ENCODE data around the gene NCOA4.
"Not testable (repeated sequence)": the region's sequence is repeated elsewhere in the genome, so short reads cannot be mapped to it uniquely, and the experiment has no call there.

The NCOA4 gene

DNA sequence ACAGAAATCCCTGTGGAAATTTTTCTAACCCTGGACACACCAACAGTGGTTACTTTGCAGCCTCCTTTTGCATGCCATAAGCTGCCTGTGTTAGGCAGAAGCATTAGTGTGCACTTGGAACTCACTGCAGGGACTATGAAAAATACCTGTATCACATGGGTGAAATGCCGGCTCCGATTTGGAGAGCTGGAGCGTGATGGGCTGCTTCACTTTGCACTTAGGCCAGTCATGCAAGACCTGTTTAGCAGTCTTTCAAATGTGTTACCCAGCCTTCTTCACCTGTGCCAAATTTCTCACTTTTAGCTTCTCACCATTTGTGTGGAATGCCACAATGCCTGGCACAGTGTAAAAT lies 11.3 kb downstream of the NCOA4 start:
- DNase-seq, result no peak

DNA sequence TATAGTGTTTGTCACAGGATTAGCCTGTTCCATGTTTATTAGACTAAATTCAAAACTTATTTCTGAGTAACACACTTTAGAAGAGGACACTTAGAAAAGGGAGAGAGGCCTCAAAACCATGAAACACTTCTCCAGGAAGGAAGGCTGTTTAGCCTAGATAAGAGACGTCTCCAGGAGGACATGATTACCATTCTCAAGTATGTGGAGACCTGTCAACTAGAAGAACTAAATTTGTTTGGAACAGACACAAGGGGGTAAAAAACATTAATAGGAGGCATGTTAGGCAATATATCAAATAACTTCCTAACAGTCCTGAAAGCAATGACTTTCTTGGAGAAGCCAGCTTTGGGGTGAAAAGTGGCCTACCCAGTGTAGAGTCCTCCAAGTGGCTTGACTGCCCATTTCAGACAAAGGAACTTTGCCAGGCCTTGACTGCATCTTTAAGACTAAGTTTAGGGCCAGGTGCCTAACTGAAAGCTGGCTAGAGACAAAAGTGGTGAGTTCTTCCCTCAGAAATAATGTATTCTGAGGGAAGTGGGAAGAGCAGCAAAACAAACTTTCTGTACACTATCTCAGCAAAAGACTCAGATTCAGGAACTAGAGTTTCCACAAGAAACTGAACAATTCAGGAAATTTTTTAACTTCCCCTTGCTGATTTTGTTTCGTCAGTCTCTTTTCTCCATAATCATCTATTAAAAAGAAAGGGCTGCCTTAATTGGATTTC lies 11.8 kb downstream of the NCOA4 start:
- no peak for DNase-seq

DNA sequence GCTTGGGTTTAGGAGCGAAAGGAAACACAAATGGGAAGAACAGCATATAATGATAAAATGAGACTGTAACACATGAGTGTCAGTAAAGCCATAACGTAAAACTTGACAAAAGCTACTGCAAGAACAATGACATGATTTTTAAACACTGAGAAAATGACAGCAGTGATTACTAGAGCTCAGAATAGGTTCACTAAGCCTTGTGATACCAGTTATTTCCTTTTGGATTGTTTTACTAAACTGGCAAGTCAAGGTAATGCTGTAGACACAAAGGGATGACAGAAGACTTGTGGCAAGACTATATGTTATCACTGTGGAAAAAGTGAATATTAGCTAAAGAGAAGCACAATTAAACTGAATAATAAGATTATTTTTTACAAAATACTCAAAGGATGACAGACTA lies 12.7 kb downstream of the NCOA4 start:
- DNase-seq, result no peak

DNA sequence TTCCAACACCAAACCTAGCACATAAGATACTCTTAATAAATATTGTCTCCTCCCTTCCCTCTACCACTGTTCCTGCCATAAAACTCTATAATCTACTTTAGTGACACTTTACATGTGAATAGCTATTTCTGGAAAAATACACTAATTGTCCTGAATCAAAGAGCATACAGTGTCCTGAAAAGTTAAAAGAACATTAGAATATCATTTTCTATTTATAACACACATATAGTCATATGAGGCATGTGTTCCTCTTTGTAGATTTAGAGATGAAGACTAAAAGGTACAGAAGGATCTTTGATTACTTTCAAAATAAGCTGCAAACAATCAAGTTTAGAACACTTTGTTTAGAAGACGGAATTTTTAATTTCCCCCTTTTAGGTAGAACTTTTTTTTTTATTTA lies 13.6 kb downstream of the NCOA4 start:
- DNase-seq, result no peak

DNA sequence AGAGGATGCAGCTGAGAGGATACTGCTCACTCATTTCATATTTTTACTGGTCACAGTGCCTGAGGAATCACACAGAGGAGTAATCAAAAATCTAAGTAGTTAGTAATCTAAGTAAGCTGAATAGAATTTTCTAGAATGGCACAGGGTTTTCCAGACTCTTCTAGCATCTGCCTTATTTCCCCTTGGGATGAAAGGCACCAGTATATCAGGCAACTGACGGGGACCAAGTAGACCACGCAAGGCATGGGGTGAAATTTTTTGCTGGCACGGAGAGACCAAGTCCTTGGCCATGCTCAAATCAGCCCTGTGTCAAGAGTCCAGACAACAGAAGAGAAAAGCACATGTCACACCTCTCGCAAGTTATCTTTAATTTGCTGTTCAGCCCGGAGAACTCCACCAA lies 14.2 kb downstream of the NCOA4 start:
- no peak for DNase-seq

DNA sequence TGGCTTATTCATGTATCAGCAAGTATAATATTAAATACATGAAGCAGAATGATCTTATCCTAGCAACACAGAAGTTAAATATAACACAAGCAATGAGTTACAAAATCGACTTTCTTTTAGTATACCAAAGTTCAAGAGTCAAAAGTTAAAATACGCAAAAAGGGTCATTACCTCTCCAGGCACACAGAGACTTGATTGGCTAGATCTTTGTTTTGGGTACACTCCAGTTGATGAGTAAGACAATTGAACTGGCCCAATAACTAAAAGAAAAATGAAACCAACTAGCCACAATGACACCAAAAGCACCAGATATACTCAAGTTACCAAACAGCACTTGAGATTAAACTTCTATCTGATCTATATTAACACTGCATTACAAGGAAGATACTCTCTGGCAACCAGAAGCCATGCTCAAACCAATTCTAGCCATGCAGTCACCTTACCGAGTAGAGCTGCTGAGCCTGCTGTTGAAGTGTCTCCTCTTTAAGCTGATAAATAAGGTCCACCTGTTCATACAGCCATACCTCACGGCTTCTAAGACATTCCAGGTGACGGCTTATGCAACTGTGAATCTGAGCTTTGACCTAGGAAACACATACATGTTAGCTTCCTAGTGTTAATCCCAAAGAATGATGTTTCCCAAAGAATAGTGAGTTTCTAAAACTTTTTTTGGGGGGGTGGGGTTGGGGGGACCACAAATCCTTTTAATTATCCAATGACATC lies 15.6 kb downstream of the NCOA4 start:
- DNase-seq, result no peak

DNA sequence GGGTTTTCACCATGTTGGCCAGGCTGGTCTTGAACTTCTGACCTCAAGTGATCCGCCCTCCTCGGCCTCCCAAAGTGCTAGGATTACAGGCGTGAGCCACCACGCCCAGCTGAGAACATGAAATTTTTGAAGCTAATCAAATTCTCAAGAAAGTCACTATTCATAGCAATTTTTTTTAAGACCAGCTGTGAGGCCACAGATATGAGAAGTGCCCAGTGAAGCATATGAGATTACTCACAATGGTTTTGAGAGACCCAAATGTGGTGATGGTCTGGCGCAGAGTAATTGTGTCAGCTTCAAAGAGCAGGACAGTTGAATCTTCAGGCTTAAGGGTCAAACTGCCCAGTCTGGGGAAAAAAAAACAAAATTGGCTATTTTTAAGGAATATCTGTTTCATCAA lies 16.2 kb downstream of the NCOA4 start:
- DNase-seq, result no peak

DNA sequence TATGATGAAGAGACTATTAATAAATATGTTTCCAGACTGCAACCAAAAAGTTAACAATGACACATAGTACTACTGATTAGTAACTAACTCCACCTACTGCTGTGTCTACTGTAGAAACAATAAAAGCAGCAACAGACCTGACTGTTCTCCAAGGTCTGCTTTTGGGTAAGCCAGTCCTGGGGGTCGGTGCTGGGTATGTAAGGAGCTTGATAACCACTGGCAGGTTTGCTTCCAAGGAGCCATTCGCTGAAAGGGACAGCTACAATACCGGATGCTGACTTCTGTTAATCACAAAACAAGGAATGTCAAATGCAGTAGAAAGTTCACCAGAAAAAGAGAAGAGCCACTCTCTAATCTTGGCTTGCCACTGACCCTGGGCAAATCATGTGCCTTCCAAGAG lies 17.7 kb downstream of the NCOA4 start:
- DNase-seq, result no peak

DNA sequence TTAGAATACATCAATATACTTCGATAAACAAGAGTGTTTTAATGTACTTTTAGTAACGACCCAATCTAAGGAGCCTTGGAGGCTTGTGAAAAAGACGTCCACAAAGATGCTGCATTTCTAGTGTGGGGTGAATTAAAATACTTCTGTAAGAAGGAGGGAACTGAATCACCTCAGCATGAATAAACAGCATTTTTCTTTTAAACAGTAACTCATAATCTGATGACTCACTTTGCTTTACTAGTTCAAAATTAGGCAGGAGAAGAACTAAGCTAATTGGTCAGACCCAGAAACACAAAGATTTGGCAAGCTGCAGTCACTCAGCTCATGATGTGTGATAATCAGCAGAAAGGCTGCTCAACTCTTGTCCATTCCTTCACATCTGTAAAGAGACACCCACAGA lies 24.2 kb downstream of the NCOA4 start:
- no peak for DNase-seq

DNA sequence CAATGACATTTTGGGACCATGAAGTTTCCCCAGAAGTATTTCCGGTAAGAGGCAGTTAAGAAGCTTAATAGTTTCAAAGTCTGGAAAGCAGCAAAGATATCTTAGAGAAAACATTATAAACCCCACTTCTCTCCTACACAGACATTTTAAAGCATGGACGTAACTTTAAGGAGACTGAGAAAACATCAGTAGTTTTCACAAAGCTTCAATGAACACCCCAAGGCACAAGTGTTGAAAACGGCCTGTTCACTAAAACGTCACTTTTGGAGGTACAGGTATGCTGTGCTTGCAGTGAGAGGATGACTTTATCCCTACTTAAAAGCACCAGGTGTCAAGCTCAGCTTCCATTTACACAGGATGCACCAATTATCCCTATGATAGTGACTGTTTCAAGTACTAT lies 25.0 kb downstream of the NCOA4 start:
- DNase-seq, result no peak

DNA sequence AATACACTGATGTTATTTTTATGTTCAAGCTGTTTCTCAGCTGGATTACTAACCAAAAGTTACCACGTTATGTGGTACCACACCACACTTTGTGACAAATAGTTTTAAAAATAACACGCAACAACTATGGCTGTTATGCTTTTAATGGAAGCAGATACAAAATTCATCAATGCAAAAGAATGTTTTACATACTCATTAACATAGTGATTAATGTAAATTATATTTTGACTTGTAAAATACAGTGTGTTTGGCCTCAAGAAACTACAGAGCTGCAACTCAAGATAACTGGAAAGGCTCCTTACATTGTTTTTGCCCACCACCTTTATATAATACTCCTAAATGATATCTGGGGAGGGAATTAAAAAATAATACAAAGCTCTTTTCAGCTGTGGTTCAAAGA lies 25.5 kb downstream of the NCOA4 start:
- DNase-seq, result no peak

DNA sequence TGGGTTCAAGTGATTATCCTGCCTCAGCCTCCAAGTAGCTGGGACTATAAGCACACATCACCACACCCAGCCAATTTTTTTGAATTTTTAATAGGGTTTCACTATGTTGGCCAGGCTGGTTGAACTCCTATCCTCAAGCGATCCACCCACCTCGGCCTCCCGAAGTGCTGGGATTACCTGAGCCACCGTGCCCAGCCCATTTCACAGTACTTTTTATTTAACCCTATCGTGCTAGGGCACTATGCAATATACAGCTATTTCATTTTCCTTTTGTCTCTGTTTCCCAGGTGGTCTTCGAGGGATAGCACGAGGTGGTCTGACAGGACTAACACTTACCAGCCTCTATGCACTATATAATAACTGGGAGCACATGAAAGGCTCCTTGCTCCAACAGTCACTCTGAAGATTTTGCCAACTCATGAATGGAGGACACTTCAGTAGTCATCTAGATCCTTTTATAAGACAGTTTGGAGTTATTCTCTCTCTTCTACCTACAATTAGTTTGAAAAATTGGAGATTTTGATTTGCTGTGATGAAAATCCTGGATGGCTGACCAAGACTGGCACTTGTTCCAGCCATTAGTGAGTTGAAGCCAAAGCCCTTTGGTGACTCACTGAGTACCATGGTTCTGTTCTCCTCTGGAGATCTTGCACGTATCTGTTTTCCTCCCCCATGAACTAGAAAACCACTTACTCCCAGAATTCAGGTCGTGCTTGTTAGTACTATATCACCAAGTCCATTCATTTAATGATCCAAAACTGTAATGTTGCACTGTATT lies 27.3 kb downstream of the NCOA4 start:
- DNase-seq, result no peak

DNA sequence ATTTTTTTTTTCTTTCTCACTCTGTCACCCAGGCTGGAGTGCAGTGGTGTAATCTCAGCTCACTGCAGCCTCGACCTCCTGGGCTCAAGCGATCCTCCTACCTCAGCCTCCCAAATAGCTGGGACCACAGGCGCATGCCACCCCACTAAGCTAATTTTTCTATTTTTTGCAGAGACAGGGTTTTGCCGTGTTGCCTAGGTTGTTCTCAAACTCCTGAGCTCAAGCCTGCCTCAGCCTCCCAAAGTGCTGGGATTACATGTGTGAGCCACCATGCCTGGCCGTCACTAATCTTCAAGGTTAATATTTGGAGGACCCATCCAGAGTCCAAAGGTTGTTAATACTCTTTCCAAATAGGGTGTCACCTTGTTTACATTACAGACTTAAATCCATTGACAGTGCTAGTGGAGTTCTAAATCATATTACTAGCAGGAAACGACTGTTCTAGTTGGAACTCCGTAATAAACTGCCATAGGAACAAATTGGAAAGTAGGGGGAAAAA lies 28.2 kb downstream of the NCOA4 start:
- not testable (repeated sequence) for DNase-seq

DNA sequence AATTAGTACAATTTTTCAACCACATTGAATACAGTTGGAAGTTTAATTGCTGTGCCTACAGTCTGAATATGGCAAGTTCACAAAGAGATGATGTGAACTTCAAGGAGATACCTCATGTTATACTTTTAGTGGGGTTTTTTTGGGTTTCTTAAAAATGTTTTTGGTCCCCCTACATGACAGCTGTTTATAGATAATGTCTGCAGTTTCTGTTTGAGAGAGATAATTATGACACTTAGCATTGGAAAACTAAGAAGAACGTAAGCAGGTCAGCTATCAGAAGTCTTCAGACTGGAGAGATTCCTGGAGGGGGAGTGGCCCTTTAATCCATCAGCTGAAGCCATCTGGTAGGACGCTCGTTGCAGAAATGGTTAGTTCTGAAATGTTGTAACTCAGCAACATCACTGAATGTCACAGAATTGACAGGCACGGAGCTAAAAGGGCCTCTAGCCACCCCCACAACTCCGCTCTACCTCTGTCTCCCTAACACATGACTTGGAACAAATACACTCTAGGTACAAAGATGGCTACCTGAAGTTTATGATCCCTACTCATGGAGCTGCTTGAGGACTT lies 29.2 kb downstream of the NCOA4 start:
- no peak for DNase-seq

DNA sequence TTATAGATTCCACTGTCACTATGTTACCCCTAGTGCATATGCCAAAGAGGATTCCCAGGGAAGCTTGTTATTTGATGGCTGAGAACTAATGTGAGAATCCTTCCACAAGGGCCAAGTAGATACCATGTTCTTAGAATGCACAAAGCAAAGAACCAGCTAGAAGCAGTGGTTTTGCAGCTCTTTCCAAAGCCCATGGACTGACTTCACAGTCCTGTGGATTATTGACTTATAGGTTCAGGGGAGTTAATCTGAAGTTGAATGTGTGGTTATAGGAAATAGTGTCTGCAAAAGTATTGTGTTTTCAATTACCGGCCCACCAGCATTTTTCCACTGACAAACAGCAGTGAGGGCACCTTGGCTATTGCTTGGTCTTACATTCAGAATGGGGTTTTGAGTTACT lies 29.9 kb downstream of the NCOA4 start:
- DNase-seq, result no peak

DNA sequence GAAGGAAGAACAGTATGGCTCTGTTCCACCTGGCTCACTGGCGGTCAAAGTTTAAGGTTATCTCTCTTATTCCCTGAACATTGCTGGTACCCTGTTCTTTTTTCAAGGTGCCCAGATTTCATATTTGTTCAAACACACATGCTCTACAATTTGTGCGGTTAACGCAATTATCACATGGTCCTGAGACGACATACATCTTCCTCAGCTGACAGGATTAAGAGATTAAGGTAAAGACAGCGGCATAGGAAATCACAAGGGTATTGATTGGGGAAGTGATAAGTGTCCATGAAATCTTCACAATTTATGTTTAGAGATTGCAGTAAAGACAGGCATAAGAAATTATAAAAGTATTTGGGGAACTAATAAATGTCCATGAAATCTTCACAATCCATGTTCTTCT lies 30.5 kb downstream of the NCOA4 start:
- DNase-seq, result not testable (repeated sequence)

DNA sequence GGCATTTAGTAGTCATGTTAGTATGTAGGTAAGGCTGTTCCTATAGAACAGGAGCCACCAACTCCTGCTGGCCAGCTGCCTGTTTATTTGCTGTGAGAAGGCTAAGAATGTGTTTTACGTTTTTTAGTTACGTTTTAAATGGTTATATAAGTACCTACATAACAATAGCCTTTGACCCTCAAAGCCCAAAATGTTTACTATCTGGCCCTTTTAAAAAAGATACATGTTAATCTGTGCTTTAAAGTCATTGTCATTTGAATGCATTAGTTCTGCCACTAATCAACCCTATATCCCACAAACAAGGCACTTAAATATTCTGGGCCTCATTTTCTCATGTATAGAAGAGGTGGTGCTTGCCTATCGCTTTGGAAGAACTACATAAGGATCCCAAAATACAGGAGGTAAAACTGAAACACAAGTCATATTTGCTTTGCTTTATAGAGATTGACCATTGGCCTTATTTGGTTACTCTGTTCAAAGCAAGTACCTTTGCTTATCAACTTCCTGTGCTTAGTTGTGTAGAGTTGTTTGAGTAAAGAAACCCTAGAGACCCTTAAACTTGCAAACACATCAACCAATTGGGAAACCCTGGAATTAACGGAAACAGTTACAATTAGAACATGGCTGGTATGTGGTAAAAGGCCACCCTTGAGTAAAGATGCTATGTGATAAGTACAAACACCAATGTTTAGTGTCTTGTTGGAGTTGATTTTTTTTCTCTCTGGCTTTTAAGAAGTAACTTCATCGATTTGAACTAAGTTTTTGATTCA lies 32.2 kb downstream of the NCOA4 start:
- DNase-seq, result no peak

DNA sequence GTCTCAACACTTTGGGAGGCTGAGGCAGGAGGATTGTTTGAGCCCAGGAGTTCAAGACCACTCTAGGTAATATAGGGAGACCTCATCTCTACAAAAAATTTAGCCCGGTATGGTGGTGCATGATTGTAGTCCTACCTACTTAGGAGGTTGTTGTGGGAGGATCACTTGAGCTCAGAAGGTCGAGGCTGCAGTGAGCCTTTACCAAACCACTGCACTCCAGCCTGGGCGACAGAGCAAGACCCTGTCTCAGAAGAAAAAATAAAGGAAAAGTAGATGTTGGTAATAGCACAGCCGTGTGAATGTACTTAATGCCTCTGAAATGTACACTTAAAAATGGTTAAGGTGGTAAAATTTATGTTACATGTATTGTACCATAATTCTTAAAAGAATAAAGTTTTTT lies 32.9 kb downstream of the NCOA4 start:
- DNase-seq, result no peak

DNA sequence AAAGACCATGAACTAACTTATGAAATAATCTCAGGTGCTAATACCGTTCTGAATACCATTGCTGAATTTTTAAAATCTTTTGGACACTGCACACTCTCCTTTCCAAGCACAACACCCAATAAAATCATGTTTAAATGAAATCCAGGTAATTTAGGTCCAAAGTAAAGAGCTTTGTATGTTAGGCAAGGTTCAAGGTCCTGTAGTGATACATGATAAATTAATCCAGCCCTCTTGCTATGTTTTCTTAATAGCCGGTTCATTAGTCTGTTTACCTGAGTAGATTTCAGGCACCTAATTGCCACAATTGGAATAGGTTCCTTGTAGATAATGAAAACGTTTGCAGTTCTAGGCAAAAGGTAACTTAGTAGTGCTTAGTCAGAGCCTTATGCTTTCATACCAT lies 44.8 kb downstream of the NCOA4 start:
- not testable (repeated sequence) for DNase-seq

DNA sequence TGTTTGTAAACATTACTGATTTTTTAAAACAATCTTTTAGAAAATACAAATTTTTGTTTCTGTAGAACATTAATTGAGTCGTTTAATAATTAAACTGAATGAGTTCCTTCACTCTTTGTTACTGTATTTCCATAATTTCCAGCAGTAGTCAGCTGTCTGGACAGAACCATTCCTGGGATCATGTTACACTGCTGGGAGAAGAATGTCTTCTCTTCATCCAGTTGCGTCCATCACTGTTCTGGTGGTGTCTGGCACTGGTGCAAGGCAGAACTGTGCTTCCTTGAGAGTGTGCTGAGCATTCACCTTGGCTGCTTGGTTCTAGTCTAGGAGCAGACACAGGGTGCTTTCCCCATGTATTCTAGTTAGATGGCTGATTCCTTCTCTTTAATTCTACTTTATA lies 46.0 kb downstream of the NCOA4 start:
- DNase-seq, result not testable (repeated sequence)

DNA sequence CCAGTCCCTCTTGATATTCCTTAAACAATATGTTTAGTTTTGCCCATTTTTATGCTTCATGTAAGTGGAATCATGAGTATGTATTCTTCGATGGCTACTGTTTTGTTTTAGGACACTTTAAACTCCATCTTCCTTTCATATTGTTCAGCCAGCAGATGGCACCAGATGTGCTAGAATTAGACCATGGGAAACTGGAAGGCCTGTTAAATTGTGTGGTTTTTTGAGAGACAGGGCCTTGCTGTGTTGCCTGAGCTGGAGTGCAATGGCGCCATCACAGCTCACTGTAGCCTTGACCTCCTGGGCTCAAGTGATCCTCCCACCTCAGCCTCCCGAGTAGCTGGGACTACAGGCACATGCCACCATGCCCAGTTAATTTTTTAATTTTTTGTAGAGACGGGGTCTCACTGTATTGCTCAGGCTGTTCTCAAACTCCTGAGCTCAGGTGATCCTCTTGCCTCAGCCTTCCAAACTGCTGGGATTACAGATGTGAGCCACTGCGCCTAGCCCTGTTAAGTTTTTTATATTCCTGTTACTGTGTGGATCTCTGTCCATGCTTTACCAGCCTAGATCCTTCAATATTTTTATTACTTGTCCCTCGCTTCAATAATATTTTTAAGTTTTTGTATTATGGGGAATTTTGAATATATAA lies 46.8 kb downstream of the NCOA4 start:
- DNase-seq, result not testable (repeated sequence)

DNA sequence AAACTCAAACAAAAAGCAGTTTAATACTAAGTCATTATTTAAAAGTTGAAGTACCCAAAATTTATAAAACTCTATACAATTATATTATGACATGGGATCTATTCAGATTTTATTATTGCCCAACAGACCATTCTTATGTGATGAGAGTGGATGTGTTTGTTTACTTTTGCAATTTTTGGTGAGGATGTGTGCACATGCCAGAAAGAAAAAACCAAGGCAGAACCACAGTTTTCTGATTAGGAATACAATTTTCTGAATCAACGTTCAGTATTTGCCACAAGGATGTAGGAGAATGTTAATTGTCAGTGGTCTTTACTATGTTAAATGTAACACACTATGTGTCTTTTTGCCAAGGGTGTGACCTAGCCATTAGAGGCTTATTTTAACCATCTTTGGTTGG lies 49.1 kb downstream of the NCOA4 start:
- DNase-seq, result not testable (repeated sequence)

All from NCI-H774 (cell line).